Right atrium auricular region (tissue), 2 donors: ENCODE results near the gene LRRC75B. TPM values are rescaled to one million over a fixed set of nuclear protein-coding genes. Genes with fewer than 3 reads are reported as not detected.
"Not testable (repeated sequence)": the region's sequence is repeated elsewhere in the genome, so short reads cannot be mapped to it uniquely, and the experiment has no call there.

Source experiments
- DNase-seq: peaks from one replicate; pipeline ENCODE4 v3.0.0-alpha.2; 2019; ENCODE audit warnings: low spot score
- H3K27ac ChIP-seq, 2 donors: fragments of 200-600 bp; sonication (generic); 1 replicate in 1 of 2; 2 replicates in 1 of 2; pipeline ENCODE4 v1.5.1; 2016 to 2019
- H3K27me3 ChIP-seq, 2 donors: fragments of 200-600 bp; sonication (generic); one replicate each; pipeline versions ENCODE4 v1.5.1 to v1.6.0; 2017 to 2019
- H3K36me3 ChIP-seq: fragments of 200-600 bp; sonication (generic); one replicate; pipeline ENCODE4 v1.5.1; 2016
- H3K4me1 ChIP-seq, 2 donors: fragments of 200-600 bp; sonication (generic); one replicate each; pipeline versions ENCODE4 v1.5.1 to v1.6.0; 2017 to 2019
- H3K4me3 ChIP-seq, 2 donors: fragments of 200-600 bp; sonication (generic); 1 replicate in 1 of 2; 2 replicates in 1 of 2; pipeline ENCODE4 v1.5.1; 2017 to 2019; ENCODE audit warnings: mild to moderate bottlenecking in 1 of 2, moderate library complexity in 1 of 2
- H3K9me3 ChIP-seq, 2 donors: fragments of 200-600 bp; sonication (generic); one replicate each; pipeline ENCODE4 v1.5.1; 2019
- CTCF ChIP-seq, 2 donors: fragments of 200-600 bp; sonication (generic); IDR thresholded peaks; one replicate each; pipeline ENCODE4 v1.5.1; 2019; ENCODE audit warnings: antibody characterized with exemption in 2 of 2
- total RNA-seq, 2 donors: library from RNA; depleted of rRNA; stranded (reverse); fragments of >200 nt; gene quantifications; one replicate each; pipeline ENCODE4 v1.1.0, GENCODE V29; 2016

LRRC75B gene
- total RNA-seq, 2 donors from 2014 or later: 3.0 to 7.5 TPM

GRCh38 chr22:24599514-24599913 lies 6.6 kb upstream of the LRRC75B start:
- Histone ChIP-seq H3K27ac (no peak overlapping the region), H3K4me3 (no peak overlapping the region), H3K36me3 (no peaks in the 10 kb centered on the region), H3K9me3 (no peaks in the 10 kb centered on the region), H3K27me3 (no peaks in the 10 kb centered on the region), H3K4me1 (peaks cover 0 to 25% of the 10 kb centered on the region in 2 donors)
- no peak for TF ChIP-seq CTCF (IDR thresholded peaks at IDR 0.05)
- DNase-seq: no peak

- DNase-seq, H3K27ac ChIP-seq, H3K9me3 ChIP-seq, H3K4me3 ChIP-seq, H3K27me3 ChIP-seq, H3K36me3 ChIP-seq: not testable (repeated sequence)
- peaks cover 0 to 19% of the 10 kb centered on the region in 2 donors for H3K4me1 ChIP-seq
Measured at GRCh38 chr22:24597076-24597475, 4.2 kb upstream of the LRRC75B start.

GRCh38 chr22:24595863-24596262 lies 3.0 kb upstream of the LRRC75B start:
- no peaks in the 10 kb centered on the region for H3K9me3 ChIP-seq
- H3K36me3 ChIP-seq: no peaks in the 10 kb centered on the region
- DNase-seq: no peak
- H3K4me3 ChIP-seq: no peak overlapping the region
- TF ChIP-seq CTCF (IDR thresholded peaks at IDR 0.05): no peak
- peaks cover 0 to 13% of the 10 kb centered on the region in 2 donors for H3K4me1 ChIP-seq
- H3K27ac ChIP-seq: no peak overlapping the region
- H3K27me3 ChIP-seq: no peaks in the 10 kb centered on the region

GRCh38 chr22:24595228-24595627 lies 2.4 kb upstream of the LRRC75B start:
- DNase-seq: no peak
- TF ChIP-seq CTCF (IDR thresholded peaks at IDR 0.05): no peak
- Histone ChIP-seq H3K4me1 (peaks cover 0 to 10% of the 10 kb centered on the region in 2 donors), H3K4me3 (no peak overlapping the region), H3K36me3 (no peaks in the 10 kb centered on the region), H3K9me3 (no peaks in the 10 kb centered on the region), H3K27me3 (no peaks in the 10 kb centered on the region), H3K27ac (no peak overlapping the region)

- DNase-seq: no peak
- H3K27me3 ChIP-seq: no peaks in the 10 kb centered on the region
- no peaks in the 10 kb centered on the region for H3K36me3 ChIP-seq
- peaks cover 0 to 10% of the 10 kb centered on the region in 2 donors for H3K4me1 ChIP-seq
- no peak for TF ChIP-seq CTCF (IDR thresholded peaks at IDR 0.05)
- no peak overlapping the region for H3K4me3 ChIP-seq
- H3K9me3 ChIP-seq: no peaks in the 10 kb centered on the region
- no peak overlapping the region for H3K27ac ChIP-seq
Measured at GRCh38 chr22:24594569-24595120, 1.8 kb upstream of the LRRC75B start.

- Histone ChIP-seq H3K36me3 (no peaks in the 10 kb centered on the region), H3K27ac (peak overlapping the region in 1 of 2 donors; percentile 81), H3K4me1 (peaks cover 0 to 10% of the 10 kb centered on the region in 2 donors), H3K4me3 (no peak overlapping the region), H3K27me3 (no peaks in the 10 kb centered on the region), H3K9me3 (no peaks in the 10 kb centered on the region)
- no peak for TF ChIP-seq CTCF (IDR thresholded peaks at IDR 0.05)
- no peak for DNase-seq
Measured at GRCh38 chr22:24593836-24594568, 1.1 kb upstream of the LRRC75B start.

- peak overlapping the region; percentile 81 for H3K27ac ChIP-seq
- DNase-seq, H3K27me3 ChIP-seq, H3K9me3 ChIP-seq, H3K36me3 ChIP-seq: not testable (repeated sequence)
- peak overlapping the region in 1 of 2 donors; percentile 68 for H3K4me3 ChIP-seq
- H3K4me1 ChIP-seq: peaks cover 0 to 10% of the 10 kb centered on the region in 2 donors
Measured at GRCh38 chr22:24593559-24593835, 624 bp upstream of the LRRC75B start.
